Left lung (tissue), 10 donors: ENCODE results near the gene DDX52. TPM values are rescaled to one million over a fixed set of nuclear protein-coding genes. Genes with fewer than 3 reads are reported as not detected.
"Not testable (repeated sequence)": the region's sequence is repeated elsewhere in the genome, so short reads cannot be mapped to it uniquely, and the experiment has no call there.

Experiments
- ATAC-seq: fragments of 200-7000 bp; cut with Tn5 transposase; one replicate; pipeline ENCODE4 v1.9.1; 2020; ENCODE audit warnings: moderate library complexity
- DNase-seq, 4 donors: peaks; one replicate each; pipeline ENCODE4 v3.0.0-alpha.2; 2013 to 2020
- H3K27ac ChIP-seq, 2 donors: fragments of 200-600 bp; sonication (generic) in 1 of 2; one replicate each; pipeline versions ENCODE4 v1.5.0 to v1.8.0; 2020 to 2021
- H3K27me3 ChIP-seq, 2 donors: fragments of 200-600 bp; sonication (generic) in 1 of 2; one replicate each; pipeline versions ENCODE4 v1.5.0 to v1.8.0; 2020 to 2021
- H3K36me3 ChIP-seq, 2 donors: fragments of 200-600 bp; sonication (generic) in 1 of 2; one replicate each; pipeline versions ENCODE4 v1.5.0 to v1.8.0; 2020 to 2021
- H3K4me1 ChIP-seq, 2 donors: fragments of 200-600 bp; one replicate each; pipeline ENCODE4 v1.8.0; 2021
- H3K4me3 ChIP-seq, 2 donors: fragments of 200-600 bp; sonication (generic) in 1 of 2; one replicate each; pipeline versions ENCODE4 v1.5.0 to v1.8.0; 2020 to 2021; ENCODE audit warnings: mild to moderate bottlenecking in 1 of 2
- H3K9me3 ChIP-seq, 2 donors: fragments of 200-600 bp; sonication (generic) in 1 of 2; one replicate each; pipeline versions ENCODE4 v1.5.0 to v1.8.0; 2020 to 2021
- intact Hi-C, 2 donors: fragments of 100-400 bp; cut with DNase I; formaldehyde crosslinking; loops; one replicate each; pipeline versions ENCODE4 v1.11.2 to v1.14.2; 2022
- polyA plus RNA-seq, 6 donors: library from polyadenylated mRNA; unstranded; fragments of 120-200 nt; gene quantifications; one replicate each; pipeline ENCODE4 v1.2.1, GENCODE V29; 2013; ENCODE audit not compliant: insufficient read length in 6 of 6
- total RNA-seq, 2 donors: library from RNA; stranded (reverse); fragmentation: NEBNext Ultra II Directional; extraction: Animal tissue kit (Norgen Biotek cat#: 25700); gene quantifications; one replicate each; pipeline ENCODE4 v1.2.1, GENCODE V29; 2021
- TF ChIP-seq, protein P1 (sequence below), 2 donors: fragments of 200-600 bp; sonication (generic) in 1 of 2; IDR thresholded peaks; one replicate each; pipeline versions ENCODE4 v1.5.0 to v1.8.0; 2021; ENCODE audit warnings: antibody characterized with exemption in 2 of 2
- donor health status: DM: no; HTN: yes; CAD: no.
- donor health status: DM: no; HTN: no; CAD: no.

Gene DDX52
- total and polyA plus RNA-seq, 8 donors = 23.7 to 41.6 (median 36.6) TPM

DNA sequence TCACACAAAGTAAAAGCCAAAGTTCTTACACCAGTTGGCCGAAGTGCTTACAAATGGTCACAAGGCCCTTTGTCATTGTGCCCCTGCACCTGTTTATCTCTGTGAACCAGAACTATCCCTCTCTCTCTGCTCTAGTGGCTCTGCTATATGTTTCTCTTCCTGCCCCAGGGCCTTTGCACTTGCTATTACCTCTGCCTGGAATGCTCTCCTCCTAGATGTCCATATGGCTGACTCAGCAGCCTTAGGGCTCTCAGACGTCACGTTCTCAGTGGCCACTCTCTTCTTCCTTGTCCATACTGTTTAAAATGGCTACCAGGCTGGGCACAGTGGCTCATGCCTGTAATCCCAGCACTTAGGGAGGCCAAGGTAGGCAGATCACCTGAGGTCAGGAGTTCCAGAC, 38.8 kb upstream of the DDX52 start:
- no peaks in the 10 kb centered on the region for H3K36me3 ChIP-seq
- no peak for ATAC-seq
- H3K4me1 ChIP-seq = no peaks in the 10 kb centered on the region
- TF ChIP-seq, protein P1, sequence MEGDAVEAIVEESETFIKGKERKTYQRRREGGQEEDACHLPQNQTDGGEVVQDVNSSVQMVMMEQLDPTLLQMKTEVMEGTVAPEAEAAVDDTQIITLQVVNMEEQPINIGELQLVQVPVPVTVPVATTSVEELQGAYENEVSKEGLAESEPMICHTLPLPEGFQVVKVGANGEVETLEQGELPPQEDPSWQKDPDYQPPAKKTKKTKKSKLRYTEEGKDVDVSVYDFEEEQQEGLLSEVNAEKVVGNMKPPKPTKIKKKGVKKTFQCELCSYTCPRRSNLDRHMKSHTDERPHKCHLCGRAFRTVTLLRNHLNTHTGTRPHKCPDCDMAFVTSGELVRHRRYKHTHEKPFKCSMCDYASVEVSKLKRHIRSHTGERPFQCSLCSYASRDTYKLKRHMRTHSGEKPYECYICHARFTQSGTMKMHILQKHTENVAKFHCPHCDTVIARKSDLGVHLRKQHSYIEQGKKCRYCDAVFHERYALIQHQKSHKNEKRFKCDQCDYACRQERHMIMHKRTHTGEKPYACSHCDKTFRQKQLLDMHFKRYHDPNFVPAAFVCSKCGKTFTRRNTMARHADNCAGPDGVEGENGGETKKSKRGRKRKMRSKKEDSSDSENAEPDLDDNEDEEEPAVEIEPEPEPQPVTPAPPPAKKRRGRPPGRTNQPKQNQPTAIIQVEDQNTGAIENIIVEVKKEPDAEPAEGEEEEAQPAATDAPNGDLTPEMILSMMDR (IDR thresholded peaks at IDR 0.05) = no peak
- no peaks in the 10 kb centered on the region for H3K9me3 ChIP-seq
- intact Hi-C loops = no loop called here
- DNase-seq = no peak
- no peak overlapping the region for H3K27ac ChIP-seq
- H3K4me3 ChIP-seq = no peak overlapping the region
- H3K27me3 ChIP-seq = no peaks in the 10 kb centered on the region

DNA sequence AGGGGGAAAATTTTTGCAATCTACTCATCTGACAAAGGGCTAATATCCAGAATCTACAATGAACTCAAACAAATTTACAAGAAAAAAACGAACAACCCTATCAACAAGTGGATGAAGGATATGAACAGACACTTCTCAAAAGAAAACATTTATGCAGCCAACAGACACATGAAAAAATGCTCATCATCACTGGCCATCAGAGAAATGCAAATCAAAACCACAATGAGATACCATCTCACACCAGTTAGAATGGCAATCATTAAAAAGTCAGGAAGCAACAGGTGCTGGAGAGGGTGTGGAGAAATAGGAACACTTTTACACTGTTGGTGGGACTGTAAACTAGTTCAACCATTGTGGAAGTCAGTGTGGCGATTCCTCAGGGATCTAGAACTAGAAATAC, 36.7 kb upstream of the DDX52 start:
- H3K27ac ChIP-seq, H3K27me3 ChIP-seq, H3K36me3 ChIP-seq, DNase-seq, H3K4me1 ChIP-seq, H3K9me3 ChIP-seq, ATAC-seq, H3K4me3 ChIP-seq, intact Hi-C loops: not testable (repeated sequence)

DNA sequence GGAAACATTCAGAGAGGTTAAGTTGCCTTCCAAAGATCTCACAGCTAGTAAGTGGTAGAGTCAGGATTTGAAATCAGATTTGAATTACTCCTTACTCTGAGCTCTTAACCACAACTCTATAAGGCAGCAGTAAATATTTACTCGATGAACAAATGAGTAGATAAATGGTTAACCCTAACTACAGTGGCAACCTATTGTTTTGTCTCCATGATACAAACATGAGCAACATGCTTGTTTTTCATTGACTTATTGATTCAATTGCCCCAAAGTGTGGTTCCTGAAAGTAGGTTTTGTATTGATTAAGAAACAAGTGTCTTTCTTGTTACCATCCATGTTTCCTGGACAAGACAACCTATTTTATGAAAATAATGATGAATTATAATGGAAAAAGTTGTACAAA, 34.8 kb upstream of the DDX52 start:
- no peak overlapping the region for H3K4me3 ChIP-seq
- DNase-seq = no peak
- H3K9me3 ChIP-seq = no peaks in the 10 kb centered on the region
- H3K27ac ChIP-seq = no peak overlapping the region
- intact Hi-C loops = no loop called here
- ATAC-seq = no peak
- TF ChIP-seq, protein P1 (IDR thresholded peaks at IDR 0.05) = no peak
- no peaks in the 10 kb centered on the region for H3K27me3 ChIP-seq
- no peaks in the 10 kb centered on the region for H3K36me3 ChIP-seq
- no peaks in the 10 kb centered on the region for H3K4me1 ChIP-seq

DNA sequence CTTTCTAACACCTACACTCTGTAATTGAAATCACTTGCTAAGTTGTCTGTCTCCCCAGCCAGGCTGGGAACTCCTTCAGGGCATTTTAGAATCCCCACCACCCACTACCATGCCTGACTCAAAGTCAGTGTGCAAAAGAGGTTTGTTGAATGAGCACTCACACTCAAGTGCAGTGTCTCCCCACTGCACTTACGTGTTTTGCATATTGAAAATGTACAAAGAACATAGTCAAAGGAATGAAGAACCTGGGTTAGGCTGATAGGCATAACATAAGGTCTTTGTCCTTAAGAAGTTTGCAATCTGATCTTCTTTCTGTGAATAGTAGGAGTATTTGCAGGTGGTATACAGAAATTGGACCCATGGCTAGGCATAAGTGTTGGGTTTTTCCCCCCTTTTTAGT, 33.8 kb upstream of the DDX52 start:
- TF ChIP-seq, protein P1 (IDR thresholded peaks at IDR 0.05) = no peak
- Histone ChIP-seq H3K27ac (no peak overlapping the region), H3K36me3 (no peaks in the 10 kb centered on the region), H3K4me1 (no peaks in the 10 kb centered on the region), H3K9me3 (no peaks in the 10 kb centered on the region), H3K27me3 (no peaks in the 10 kb centered on the region), H3K4me3 (no peak overlapping the region)
- ATAC-seq (no peak), DNase-seq (no peak)
- intact Hi-C loops = no loop called here

DNA sequence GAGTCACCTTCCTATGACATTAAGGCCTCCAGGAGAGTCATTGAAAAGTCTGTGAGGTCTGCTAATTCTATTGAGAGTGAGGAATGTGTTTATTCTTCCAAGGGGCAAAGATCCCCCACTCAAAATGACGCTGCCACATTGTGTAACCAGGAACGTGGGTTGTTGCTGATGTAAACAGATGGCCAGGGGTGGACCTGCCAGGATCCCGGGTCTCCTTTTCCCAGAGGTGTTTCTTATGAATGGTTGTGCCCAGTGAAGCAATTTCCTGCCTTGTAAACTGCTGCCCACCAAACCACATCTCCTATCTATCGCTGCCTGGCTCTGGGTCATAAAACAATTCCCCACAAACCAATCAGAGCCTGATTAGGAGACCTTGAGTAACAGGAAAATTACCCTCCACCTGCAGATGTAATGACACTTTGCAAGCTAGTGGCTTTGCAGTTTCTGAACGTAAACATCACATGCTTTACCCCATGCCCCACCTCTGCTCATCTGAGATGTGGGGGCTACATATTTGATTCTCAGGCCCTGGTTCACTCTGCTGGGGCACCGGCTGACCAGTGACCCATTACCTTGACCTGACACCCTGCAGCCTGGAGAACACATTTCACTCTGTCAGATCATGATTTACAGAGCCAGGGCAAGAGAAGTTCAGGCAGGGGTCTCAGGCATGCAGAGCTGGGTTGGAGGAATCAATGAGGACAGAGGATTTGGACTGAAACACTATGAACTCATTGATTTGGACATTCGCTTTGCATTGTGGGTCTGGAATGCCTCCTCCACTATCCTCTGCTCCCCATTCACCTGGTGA, 33.1 kb upstream of the DDX52 start:
- no peak overlapping the region for H3K27ac ChIP-seq
- TF ChIP-seq, protein P1 (IDR thresholded peaks at IDR 0.05) = no peak
- ATAC-seq (no peak), DNase-seq (no peak)
- H3K9me3 ChIP-seq = no peaks in the 10 kb centered on the region
- H3K4me3 ChIP-seq = no peak overlapping the region
- no peaks in the 10 kb centered on the region for H3K36me3 ChIP-seq
- no peaks in the 10 kb centered on the region for H3K4me1 ChIP-seq
- no peaks in the 10 kb centered on the region for H3K27me3 ChIP-seq
- intact Hi-C loops = no loop called here

DNA sequence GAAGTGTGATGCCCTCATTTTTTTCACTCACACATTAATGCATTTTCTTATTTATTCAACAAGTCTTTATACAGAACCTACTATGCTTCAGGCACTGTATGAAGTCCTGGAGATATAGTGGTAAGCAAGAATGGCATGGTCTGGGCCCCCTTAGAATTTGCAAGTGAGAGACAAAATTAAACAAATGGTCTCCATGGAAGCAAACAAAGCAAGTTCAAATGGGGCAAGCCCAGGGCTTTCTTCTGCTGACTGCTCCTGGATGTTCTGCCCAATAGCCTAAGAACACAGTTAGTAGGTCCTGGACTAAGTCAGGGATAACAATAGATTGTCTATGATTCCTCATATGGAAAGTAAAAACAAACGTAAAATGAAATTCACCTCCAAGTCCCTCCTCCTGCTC, 31.3 kb upstream of the DDX52 start:
- DNase-seq (no peak), ATAC-seq (no peak)
- Histone ChIP-seq H3K27me3 (no peaks in the 10 kb centered on the region), H3K36me3 (no peaks in the 10 kb centered on the region), H3K4me1 (no peaks in the 10 kb centered on the region), H3K4me3 (no peak overlapping the region), H3K9me3 (no peaks in the 10 kb centered on the region), H3K27ac (no peak overlapping the region)
- intact Hi-C loops = no loop called here
- TF ChIP-seq, protein P1 (IDR thresholded peaks at IDR 0.05) = no peak
